Activated T-cell treated with anti-CD3 and anti-CD28 coated beads, Interleukin-2, amount 50 U/mL, for 4 hours (primary cell): ENCODE measurements around the gene SERPINA5. TPM values are rescaled to one million over a fixed set of nuclear protein-coding genes. Genes with fewer than 3 reads are reported as not detected.
"Not testable (repeated sequence)": the region's sequence is repeated elsewhere in the genome, so short reads cannot be mapped to it uniquely, and the experiment has no call there.

Source experiments
- ATAC-seq, 2 donors: fragments of 200-7000 bp; cut with Tn5 transposase; one replicate each; pipeline ENCODE4 v1.10.0; 2021
- DNase-seq: peaks from one replicate; pipeline ENCODE4 v3.0.0-alpha.2; 2020
- H3K27me3 Mint-ChIP-seq: one replicate; pipeline ENCODE4 v1.8.0; 2021; ENCODE audit warnings: low read depth, mixed read lengths
- H3K36me3 Mint-ChIP-seq: one replicate; pipeline ENCODE4 v1.8.0; 2022; ENCODE audit warnings: mixed read lengths; ENCODE audit not compliant: insufficient read depth
- H3K4me1 Mint-ChIP-seq: one replicate; pipeline ENCODE4 v1.8.0; 2021; ENCODE audit warnings: low read depth, mixed read lengths
- H3K4me3 Mint-ChIP-seq: one replicate; pipeline ENCODE4 v1.8.0; 2021; ENCODE audit warnings: mild to moderate bottlenecking, moderate library complexity, mixed read lengths
- H3K9me3 Mint-ChIP-seq: one replicate; pipeline ENCODE4 v1.8.0; 2021; ENCODE audit warnings: mixed read lengths
- total RNA-seq, 3 donors: library from RNA; stranded (reverse); gene quantifications; one replicate each; pipeline ENCODE4 v1.2.1, GENCODE V29; 2021

The SERPINA5 gene
- total RNA-seq, 3 donors from 2014 or later: 0.29 to 0.58 (median 0.38) TPM

GRCh38 chr14:94577472-94577871 is 3.8 kb upstream of the SERPINA5 start:
- not testable (repeated sequence) for DNase-seq, H3K4me1 Mint-ChIP-seq, H3K4me3 Mint-ChIP-seq, H3K9me3 Mint-ChIP-seq, H3K27me3 Mint-ChIP-seq, H3K36me3 Mint-ChIP-seq, ATAC-seq

DNA sequence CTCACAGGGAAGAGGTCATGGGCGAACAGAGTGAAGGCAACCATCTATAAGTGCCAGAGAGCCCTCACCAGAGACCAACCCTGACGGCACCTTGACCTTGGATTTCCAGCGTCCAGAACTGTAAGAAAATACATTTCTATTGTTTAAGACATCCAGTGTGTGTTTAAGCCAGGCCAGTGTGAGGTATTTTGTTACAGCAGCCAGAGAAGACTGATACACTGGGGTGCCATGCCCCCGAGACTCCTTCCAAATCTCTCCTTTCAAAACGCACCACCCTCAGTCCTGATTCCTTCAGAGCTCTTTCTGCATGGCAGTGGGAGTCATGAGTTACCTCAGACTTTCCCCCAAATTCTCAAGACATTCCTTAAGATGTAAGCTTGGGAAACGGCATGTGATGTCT is 2.5 kb upstream of the SERPINA5 start:
- H3K27me3 Mint-ChIP-seq: peaks cover 7% of the 10 kb centered on the region
- H3K4me3 Mint-ChIP-seq: no peak overlapping the region
- DNase-seq: no peak
- ATAC-seq: no peak
- no peaks in the 10 kb centered on the region for H3K9me3 Mint-ChIP-seq
- H3K4me1 Mint-ChIP-seq: no peaks in the 10 kb centered on the region
- no peaks in the 10 kb centered on the region for H3K36me3 Mint-ChIP-seq

DNA sequence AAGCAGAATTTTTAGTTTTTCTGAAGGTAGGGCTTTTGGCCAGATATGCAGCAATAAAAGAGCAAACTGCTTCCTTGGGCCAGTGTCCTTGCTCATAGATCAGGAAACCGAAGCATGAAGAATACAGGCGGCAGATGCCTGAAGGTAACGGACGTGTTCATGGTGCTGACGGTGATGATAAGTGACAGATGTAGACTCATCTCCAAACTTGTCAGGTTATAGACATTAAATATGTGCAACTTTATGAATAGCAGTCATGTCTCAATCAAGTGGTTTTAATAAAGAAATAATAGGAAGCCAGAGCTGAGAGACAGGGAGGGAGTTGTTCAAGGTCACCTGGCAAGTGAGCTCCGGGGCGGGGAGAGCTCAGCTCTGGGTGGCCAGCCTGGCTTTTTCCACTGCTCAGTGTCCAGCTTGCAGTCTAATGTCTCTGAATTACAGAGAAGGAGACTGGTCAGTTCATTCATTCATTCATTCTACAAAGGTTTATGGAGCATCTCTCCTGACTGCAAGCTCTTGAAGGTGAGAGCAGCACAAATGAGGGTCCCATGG is 1.0 kb downstream of the SERPINA5 start:
- Mint-ChIP-seq H3K27me3 (peaks cover 7% of the 10 kb centered on the region), H3K4me3 (no peak overlapping the region), H3K9me3 (no peaks in the 10 kb centered on the region), H3K4me1 (no peaks in the 10 kb centered on the region), H3K36me3 (no peaks in the 10 kb centered on the region)
- ATAC-seq: no peak
- no peak for DNase-seq

GRCh38 chr14:94582851-94583250 is 1.6 kb downstream of the SERPINA5 start:
- Mint-ChIP-seq H3K36me3 (no peaks in the 10 kb centered on the region), H3K27me3 (peaks cover 7% of the 10 kb centered on the region), H3K4me3 (no peak overlapping the region), H3K9me3 (no peaks in the 10 kb centered on the region), H3K4me1 (no peaks in the 10 kb centered on the region)
- no peak for DNase-seq
- no peak for ATAC-seq

DNA sequence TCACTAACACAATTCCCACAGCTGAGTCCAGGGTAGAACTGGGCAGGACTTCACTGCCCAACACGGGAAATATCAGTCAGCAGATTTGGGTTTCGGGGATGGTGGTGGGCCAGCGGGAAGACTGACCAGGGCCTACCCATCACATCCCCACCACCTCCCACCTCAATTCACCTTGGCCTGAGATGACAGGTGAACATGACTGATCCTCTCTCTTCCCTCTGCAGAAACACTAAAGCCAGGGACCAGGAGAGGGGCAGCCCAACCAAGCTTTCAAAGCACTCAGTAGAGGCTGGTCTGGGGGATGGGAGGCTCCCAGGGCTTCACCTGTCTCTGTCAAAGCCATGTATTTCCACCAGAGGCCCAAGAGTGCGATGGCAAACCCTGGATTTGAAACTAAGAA is 2.3 kb downstream of the SERPINA5 start:
- ATAC-seq: no peak
- H3K4me3 Mint-ChIP-seq: no peak overlapping the region
- no peaks in the 10 kb centered on the region for H3K9me3 Mint-ChIP-seq
- no peak for DNase-seq
- H3K27me3 Mint-ChIP-seq: peaks cover 7% of the 10 kb centered on the region
- H3K4me1 Mint-ChIP-seq: no peaks in the 10 kb centered on the region
- H3K36me3 Mint-ChIP-seq: no peaks in the 10 kb centered on the region

GRCh38 chr14:94584591-94585280 is 3.5 kb downstream of the SERPINA5 start:
- no peak overlapping the region for H3K4me3 Mint-ChIP-seq
- no peak for DNase-seq
- ATAC-seq: no peak
- H3K9me3 Mint-ChIP-seq: no peaks in the 10 kb centered on the region
- no peaks in the 10 kb centered on the region for H3K4me1 Mint-ChIP-seq
- no peaks in the 10 kb centered on the region for H3K36me3 Mint-ChIP-seq
- peaks cover 7% of the 10 kb centered on the region for H3K27me3 Mint-ChIP-seq

GRCh38 chr14:94586635-94587034 is 5.4 kb downstream of the SERPINA5 start:
- Mint-ChIP-seq H3K27me3 (peaks cover 2% of the 10 kb centered on the region), H3K4me3 (no peak overlapping the region), H3K4me1 (no peaks in the 10 kb centered on the region), H3K36me3 (no peaks in the 10 kb centered on the region), H3K9me3 (no peaks in the 10 kb centered on the region)
- DNase-seq (no peak), ATAC-seq (no peak)

DNA sequence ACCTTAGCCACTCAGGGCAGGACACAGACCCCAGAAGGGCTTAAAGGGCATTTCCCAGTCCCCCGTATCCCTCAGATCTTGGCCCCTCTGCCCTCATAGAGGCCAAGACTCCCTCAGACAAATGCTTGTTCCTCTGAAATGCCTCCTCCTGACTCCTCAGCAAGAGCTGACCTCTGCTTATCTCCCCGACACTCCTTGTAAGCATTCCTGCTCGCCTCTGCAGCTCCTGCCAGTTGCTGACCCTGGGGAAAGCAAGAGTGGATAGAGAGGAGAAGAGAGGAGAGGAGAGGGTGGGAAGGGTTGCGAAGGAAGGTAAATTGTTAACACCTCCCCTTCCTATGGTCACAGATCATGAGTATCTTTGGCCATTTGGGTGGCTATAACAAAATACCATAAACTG is 7.1 kb downstream of the SERPINA5 start:
- DNase-seq (no peak), ATAC-seq (no peak)
- H3K4me3 Mint-ChIP-seq: no peak overlapping the region
- no peaks in the 10 kb centered on the region for H3K9me3 Mint-ChIP-seq
- H3K27me3 Mint-ChIP-seq: no peaks in the 10 kb centered on the region
- no peaks in the 10 kb centered on the region for H3K36me3 Mint-ChIP-seq
- no peaks in the 10 kb centered on the region for H3K4me1 Mint-ChIP-seq

DNA sequence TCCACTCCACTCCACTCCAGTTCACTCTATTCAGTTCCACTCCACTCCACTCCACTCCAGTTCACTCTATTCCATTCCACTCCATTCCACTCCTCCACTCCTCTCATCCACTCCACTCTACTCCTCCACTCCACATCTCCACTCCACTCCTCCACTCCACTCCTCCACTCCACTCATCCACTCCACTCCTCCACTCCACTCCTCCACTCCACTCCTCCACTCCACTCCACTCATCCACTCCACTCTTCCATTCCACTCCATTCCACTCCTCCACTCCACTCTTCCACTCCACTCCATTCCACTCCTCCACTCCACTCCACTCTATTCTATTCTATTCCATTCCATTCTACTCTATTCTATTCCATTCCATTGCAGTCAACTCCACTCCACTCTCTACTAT is 9.8 kb downstream of the SERPINA5 start:
- H3K4me1 Mint-ChIP-seq: no peaks in the 10 kb centered on the region
- H3K27me3 Mint-ChIP-seq: peaks cover 3% of the 10 kb centered on the region
- no peak overlapping the region for H3K4me3 Mint-ChIP-seq
- DNase-seq: no peak
- no peaks in the 10 kb centered on the region for H3K36me3 Mint-ChIP-seq
- no peaks in the 10 kb centered on the region for H3K9me3 Mint-ChIP-seq
- ATAC-seq: no peak

GRCh38 chr14:94591871-94592270 is 10.6 kb downstream of the SERPINA5 start:
- Mint-ChIP-seq H3K4me3 (no peak overlapping the region), H3K27me3 (peaks cover 3% of the 10 kb centered on the region), H3K9me3 (no peaks in the 10 kb centered on the region), H3K36me3 (no peaks in the 10 kb centered on the region), H3K4me1 (no peaks in the 10 kb centered on the region)
- ATAC-seq (no peak), DNase-seq (no peak)

DNA sequence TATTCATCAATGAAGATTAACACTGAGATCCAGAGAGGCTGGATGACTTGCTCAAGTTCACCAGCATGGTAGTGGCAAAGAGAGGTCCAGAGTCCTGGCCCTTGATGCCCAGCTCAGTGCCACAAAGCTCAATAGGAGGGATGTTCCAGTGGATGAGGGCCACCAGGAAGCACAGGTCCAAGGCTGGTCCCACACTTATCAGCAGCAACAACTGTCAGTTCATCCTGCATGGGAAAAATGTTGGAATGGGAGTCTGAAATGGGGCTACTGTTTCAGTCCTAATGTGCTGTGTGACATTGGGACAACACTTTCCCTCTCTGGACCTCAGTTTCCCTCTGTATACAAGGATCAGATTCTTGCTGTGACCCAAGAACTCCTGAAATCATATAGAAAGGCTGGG is 11.2 kb downstream of the SERPINA5 start:
- DNase-seq (no peak), ATAC-seq (no peak)
- no peaks in the 10 kb centered on the region for H3K36me3 Mint-ChIP-seq
- peaks cover 3% of the 10 kb centered on the region for H3K27me3 Mint-ChIP-seq
- no peaks in the 10 kb centered on the region for H3K9me3 Mint-ChIP-seq
- no peak overlapping the region for H3K4me3 Mint-ChIP-seq
- H3K4me1 Mint-ChIP-seq: no peaks in the 10 kb centered on the region

GRCh38 chr14:94593376-94593748 is 12.1 kb downstream of the SERPINA5 start:
- no peaks in the 10 kb centered on the region for H3K36me3 Mint-ChIP-seq
- DNase-seq (no peak), ATAC-seq (no peak)
- no peaks in the 10 kb centered on the region for H3K9me3 Mint-ChIP-seq
- H3K4me1 Mint-ChIP-seq: no peaks in the 10 kb centered on the region
- H3K27me3 Mint-ChIP-seq: peaks cover 3% of the 10 kb centered on the region
- H3K4me3 Mint-ChIP-seq: no peak overlapping the region

DNA sequence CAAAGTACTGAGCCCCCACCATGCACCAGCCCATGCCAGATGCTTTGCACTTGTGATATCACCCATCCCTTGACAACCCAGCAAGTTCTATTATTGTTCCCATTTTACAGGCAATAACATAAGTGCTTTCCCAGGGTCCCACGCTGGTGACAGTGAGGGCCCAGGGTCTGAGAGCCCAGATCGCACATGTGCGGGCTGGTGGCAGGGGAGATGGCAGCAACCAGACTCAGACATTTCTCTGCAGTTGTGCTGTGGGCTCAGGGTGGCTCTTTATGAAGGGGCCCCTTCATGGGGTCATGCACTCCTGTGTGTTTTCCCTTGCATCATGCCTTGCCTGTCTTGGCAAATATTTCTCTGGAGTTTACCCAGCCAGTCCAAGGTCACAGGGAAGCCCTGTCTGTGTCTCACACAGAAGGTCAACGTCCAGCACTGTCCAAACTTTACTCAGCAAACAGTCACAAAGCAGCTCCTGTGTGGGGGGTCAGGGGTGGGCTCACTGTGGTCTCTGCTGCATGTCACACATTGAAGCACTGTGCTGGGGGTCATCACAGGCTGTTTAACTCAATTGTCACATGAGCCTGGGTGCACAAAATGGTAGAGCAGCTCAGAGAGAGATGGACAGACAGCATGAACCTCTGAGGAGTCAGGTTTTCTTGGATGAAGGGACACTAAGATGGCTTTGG is 12.7 kb downstream of the SERPINA5 start:
- Mint-ChIP-seq H3K27me3 (peaks cover 3% of the 10 kb centered on the region), H3K36me3 (no peaks in the 10 kb centered on the region), H3K4me1 (no peaks in the 10 kb centered on the region), H3K9me3 (no peaks in the 10 kb centered on the region), H3K4me3 (no peak overlapping the region)
- ATAC-seq (no peak), DNase-seq (no peak)

- no peaks in the 10 kb centered on the region for H3K4me1 Mint-ChIP-seq
- DNase-seq (no peak), ATAC-seq (no peak)
- H3K36me3 Mint-ChIP-seq: no peaks in the 10 kb centered on the region
- no peaks in the 10 kb centered on the region for H3K9me3 Mint-ChIP-seq
- H3K27me3 Mint-ChIP-seq: peaks cover 3% of the 10 kb centered on the region
- no peak overlapping the region for H3K4me3 Mint-ChIP-seq
These were observed 13.2 kb downstream of the SERPINA5 start for GRCh38 chr14:94594441-94594840.

- Mint-ChIP-seq H3K27me3 (peaks cover 3% of the 10 kb centered on the region), H3K36me3 (no peaks in the 10 kb centered on the region), H3K9me3 (no peaks in the 10 kb centered on the region), H3K4me1 (no peaks in the 10 kb centered on the region), H3K4me3 (no peak overlapping the region)
- ATAC-seq (no peak), DNase-seq (no peak)
These were observed 14.7 kb downstream of the SERPINA5 start for GRCh38 chr14:94595912-94596311.
